Suprapubic skin (tissue), 4 donors: ENCODE data around the gene ACP7. TPM values are rescaled to one million over a fixed set of nuclear protein-coding genes. Genes with fewer than 3 reads are reported as not detected.

Experiments
- DNase-seq, 2 donors: peaks; one replicate each; pipeline ENCODE4 v3.0.0-alpha.2; 2019; ENCODE audit warnings: low spot score in 2 of 2
- H3K27ac ChIP-seq: fragments of 200-600 bp; sonication (generic); one replicate; pipeline ENCODE4 v1.5.1; 2019
- H3K27me3 ChIP-seq: fragments of 200-600 bp; sonication (generic); one replicate; pipeline ENCODE4 v1.5.1; 2019
- H3K36me3 ChIP-seq: fragments of 200-600 bp; sonication (generic); one replicate; pipeline ENCODE4 v1.5.1; 2019
- H3K4me1 ChIP-seq: fragments of 200-600 bp; sonication (generic); one replicate; pipeline ENCODE4 v1.5.1; 2019
- H3K4me3 ChIP-seq: fragments of 200-600 bp; sonication (generic); one replicate; pipeline ENCODE4 v1.5.1; 2019; ENCODE audit warnings: mild to moderate bottlenecking
- H3K9me3 ChIP-seq: fragments of 200-600 bp; sonication (generic); one replicate; pipeline ENCODE4 v1.5.1; 2019
- CTCF ChIP-seq, 2 donors: fragments of 200-600 bp in 1 of 2; fragments of 450-650 bp in 1 of 2; sonication (generic) in 1 of 2; IDR thresholded peaks; one replicate each; pipeline ENCODE4 v1.5.1; 2016 to 2019; ENCODE audit warnings: antibody characterized with exemption in 2 of 2, mild to moderate bottlenecking in 1 of 2, moderate library complexity in 1 of 2
- EP300 ChIP-seq: sonication (generic); formaldehyde crosslinking; IDR thresholded peaks from one replicate; pipeline ENCODE4 v1.6.1; 2017; ENCODE audit warnings: antibody characterized with exemption
- POLR2A ChIP-seq, 2 donors: fragments of 450-650 bp; IDR thresholded peaks; one replicate each; pipeline ENCODE4 v1.6.1; 2017; ENCODE audit warnings: antibody characterized with exemption in 2 of 2, mild to moderate bottlenecking in 2 of 2, moderate library complexity in 2 of 2
- POLR2AphosphoS5 ChIP-seq, 3 donors: sonication (generic); formaldehyde crosslinking; IDR thresholded peaks; one replicate each; pipeline ENCODE4 v1.6.1; 2017; ENCODE audit warnings: antibody characterized with exemption in 3 of 3
- WGBS: methylation state at CpG from one replicate; pipeline ENCODE4 v1.1.5; 2018; 5-methylcytosine and 5-hydroxymethylcytosine counted together
- total RNA-seq, 4 donors: library from RNA; depleted of rRNA; stranded (reverse); fragments of >200 nt; gene quantifications; one replicate each; pipeline ENCODE4 v1.1.0, GENCODE V29; 2016

Gene ACP7
- total RNA-seq, 4 donors from 2014 or later, result 15.0 to 24.1 (median 18.0) TPM

GRCh38 chr19:39078436-39079200 lies 5.5 kb upstream of the ACP7 start:
- no peak overlapping the region for H3K27ac ChIP-seq

GRCh38 chr19:39080431-39080830 lies 3.7 kb upstream of the ACP7 start:
- Histone ChIP-seq H3K27ac (no peak overlapping the region), H3K36me3 (no peaks in the 10 kb centered on the region), H3K4me3 (no peak overlapping the region), H3K4me1 (peaks cover 26% of the 10 kb centered on the region), H3K9me3 (no peaks in the 10 kb centered on the region), H3K27me3 (peaks cover 47% of the 10 kb centered on the region)
- no peak for TF ChIP-seq EP300
- TF ChIP-seq CTCF (IDR thresholded peaks at IDR 0.05), result no peak
- TF ChIP-seq POLR2A (IDR thresholded peaks at IDR 0.05), result no peak
- TF ChIP-seq POLR2AphosphoS5 (IDR thresholded peaks at IDR 0.05), result no peak
- WGBS, result 50% methylated on average over 3 of the region's 3 CpGs
- DNase-seq, result no peak

More at GRCh38 chr19:39078436-39079200, 5.5 kb upstream of the ACP7 start:
- whole genome bisulfite sequencing, result 50% methylated on average over 7 of the region's 7 CpGs
- H3K27me3 ChIP-seq, result peaks cover 29% of the 10 kb centered on the region
- TF ChIP-seq POLR2AphosphoS5 (IDR thresholded peaks at IDR 0.05), result no peak
- no peak for TF ChIP-seq POLR2A (IDR thresholded peaks at IDR 0.05)
- TF ChIP-seq CTCF (IDR thresholded peaks at IDR 0.05), result no peak
- TF ChIP-seq EP300, result no peak
- no peaks in the 10 kb centered on the region for H3K9me3 ChIP-seq
- peaks cover 18% of the 10 kb centered on the region for H3K4me1 ChIP-seq
- H3K36me3 ChIP-seq, result no peaks in the 10 kb centered on the region
- H3K4me3 ChIP-seq, result no peak overlapping the region
- no peak for DNase-seq

GRCh38 chr19:39082167-39082566 lies 2.0 kb upstream of the ACP7 start:
- no peak overlapping the region for H3K4me3 ChIP-seq
- 95% methylated on average over 7 of the region's 7 CpGs for WGBS
- H3K4me1 ChIP-seq, result peaks cover 26% of the 10 kb centered on the region
- H3K27me3 ChIP-seq, result peaks cover 51% of the 10 kb centered on the region
- no peak overlapping the region for H3K27ac ChIP-seq
- H3K9me3 ChIP-seq, result no peaks in the 10 kb centered on the region
- no peak for DNase-seq
- H3K36me3 ChIP-seq, result no peaks in the 10 kb centered on the region
- TF ChIP-seq POLR2A (IDR thresholded peaks at IDR 0.05) (no peak), POLR2AphosphoS5 (IDR thresholded peaks at IDR 0.05) (no peak), CTCF (IDR thresholded peaks at IDR 0.05) (no peak), EP300 (no peak)

GRCh38 chr19:39082745-39083598 lies 1.2 kb upstream of the ACP7 start:
- Histone ChIP-seq H3K4me1 (peaks cover 26% of the 10 kb centered on the region), H3K4me3 (peak overlapping the region; percentile 41), H3K27me3 (peaks cover 45% of the 10 kb centered on the region), H3K9me3 (no peaks in the 10 kb centered on the region), H3K27ac (no peak overlapping the region), H3K36me3 (no peaks in the 10 kb centered on the region)
- DNase-seq, result no peak
- TF ChIP-seq CTCF (IDR thresholded peaks at IDR 0.05) (no peak), POLR2A (IDR thresholded peaks at IDR 0.05) (no peak), EP300 (no peak), POLR2AphosphoS5 (IDR thresholded peaks at IDR 0.05) (no peak)
- WGBS, result 25% methylated on average over 15 of the region's 15 CpGs

GRCh38 chr19:39083599-39083982 lies 577 bp upstream of the ACP7 start:
- Histone ChIP-seq H3K36me3 (no peaks in the 10 kb centered on the region), H3K4me3 (peak overlapping the region; percentile 41), H3K4me1 (peaks cover 26% of the 10 kb centered on the region), H3K27ac (no peak overlapping the region), H3K27me3 (peaks cover 50% of the 10 kb centered on the region), H3K9me3 (no peaks in the 10 kb centered on the region)
- WGBS, result 1% methylated on average over 11 of the region's 14 CpGs
- no peak for DNase-seq
- TF ChIP-seq EP300, result no peak
- TF ChIP-seq CTCF (IDR thresholded peaks at IDR 0.05), result no peak
- no peak for TF ChIP-seq POLR2AphosphoS5 (IDR thresholded peaks at IDR 0.05)
- no peak for TF ChIP-seq POLR2A (IDR thresholded peaks at IDR 0.05)
